HepG2 (cell line): ENCODE data around the gene LAPTM4A. TPM values are rescaled to one million over a fixed set of nuclear protein-coding genes. Genes with fewer than 3 reads are reported as not detected.

Experiments used
- BCL6 ChIP-seq: IDR thresholded peaks from 2 replicates; pipeline ENCODE4 v1.6.1; 2016; ENCODE audit warnings: missing genetic modification reagents, missing compliant biosample characterization
- CBX1 ChIP-seq: IDR thresholded peaks from one replicate; pipeline ENCODE4 v1.6.1; 2016; ENCODE audit warnings: antibody characterized with exemption, low read depth
- ETV5 ChIP-seq: IDR thresholded peaks from 2 replicates; pipeline ENCODE4 v1.6.1; 2018; ENCODE audit warnings: missing biosample characterization, missing genetic modification reagents, inconsistent platforms, borderline replicate concordance
- GATAD2A ChIP-seq: IDR thresholded peaks from 2 replicates; pipeline ENCODE4 v1.6.1; 2016
- GTF2F1 ChIP-seq: fragments of 150-350 bp; IDR thresholded peaks from 2 replicates; pipeline ENCODE4 v1.6.1; 2014; ENCODE audit warnings: low read length
- NCOA2 ChIP-seq: sonication (generic); formaldehyde crosslinking; IDR thresholded peaks from 2 replicates; pipeline ENCODE4 v1.8.0; 2022; ENCODE audit warnings: inconsistent platforms
- NPAS2 ChIP-seq: sonication (generic); formaldehyde crosslinking; IDR thresholded peaks from 2 replicates; pipeline ENCODE4 v1.8.0; 2022; ENCODE audit warnings: mild to moderate bottlenecking, missing genetic modification reagents, borderline replicate concordance
- PHB2 ChIP-seq: fragments of 450-650 bp; IDR thresholded peaks from 2 replicates; pipeline ENCODE4 v1.6.1; 2018; ENCODE audit not compliant: partially characterized antibody
- TFDP2 ChIP-seq: sonication (generic); formaldehyde crosslinking; IDR thresholded peaks from 2 replicates; pipeline ENCODE4 v1.4.0; 2020; ENCODE audit warnings: missing genetic modification reagents
- THAP8 ChIP-seq: sonication (generic); formaldehyde crosslinking; IDR thresholded peaks from 2 replicates; pipeline ENCODE4 v1.5.1; 2020; ENCODE audit warnings: missing genetic modification reagents, mild to moderate bottlenecking, borderline replicate concordance
- THRA ChIP-seq: sonication (generic); formaldehyde crosslinking; IDR thresholded peaks from 2 replicates; pipeline ENCODE4 v1.4.0; 2020; ENCODE audit warnings: missing genetic modification reagents, borderline replicate concordance
- U2AF2 ChIP-seq: fragments of 200-400 bp; formaldehyde crosslinking; IDR thresholded peaks from 2 replicates; pipeline ENCODE4 v1.6.1; 2017; ENCODE audit warnings: low read depth, mild to moderate bottlenecking, low read length
- ZMYM3 ChIP-seq: sonication (generic); formaldehyde crosslinking; IDR thresholded peaks from 2 replicates; pipeline ENCODE4 v1.5.1; 2020; ENCODE audit warnings: mild to moderate bottlenecking, missing genetic modification reagents
- ZNF280B ChIP-seq: sonication (generic); formaldehyde crosslinking; IDR thresholded peaks from 2 replicates; pipeline ENCODE4 v1.5.0; 2020; ENCODE audit warnings: missing genetic modification reagents, mild to moderate bottlenecking, borderline replicate concordance
- ZNF350 ChIP-seq: sonication (generic); formaldehyde crosslinking; IDR thresholded peaks from 2 replicates; pipeline ENCODE4 v1.4.0; 2020; ENCODE audit warnings: mild to moderate bottlenecking, low read depth, missing genetic modification reagents, borderline replicate concordance
- ZNF354B ChIP-seq: sonication (generic); formaldehyde crosslinking; IDR thresholded peaks from 2 replicates; pipeline ENCODE4 v1.8.0; 2022; ENCODE audit warnings: mild to moderate bottlenecking, missing genetic modification reagents
- ZNF367 ChIP-seq: sonication (generic); formaldehyde crosslinking; IDR thresholded peaks from 2 replicates; pipeline ENCODE4 v1.4.0; 2020; ENCODE audit warnings: missing genetic modification reagents, borderline replicate concordance
- ZNF382 ChIP-seq: sonication (generic); formaldehyde crosslinking; IDR thresholded peaks from 2 replicates; pipeline ENCODE4 v1.5.0; 2020; ENCODE audit warnings: missing genetic modification reagents, mild to moderate bottlenecking, borderline replicate concordance
- ZNF512B ChIP-seq: sonication (generic); formaldehyde crosslinking; IDR thresholded peaks from 2 replicates; pipeline ENCODE4 v1.5.1; 2020; ENCODE audit warnings: missing genetic modification reagents, mild to moderate bottlenecking, borderline replicate concordance
- ZNF564 ChIP-seq: sonication (generic); formaldehyde crosslinking; IDR thresholded peaks from 2 replicates; pipeline ENCODE4 v1.8.1; 2023; ENCODE audit warnings: mild to moderate bottlenecking, missing genetic modification reagents
- ZNF639 ChIP-seq: conservative IDR thresholded peaks from 2 replicates; pipeline ENCODE4 v1.6.1; 2018; ENCODE audit warnings: missing genetic modification reagents
- ZNF749 ChIP-seq: sonication (generic); formaldehyde crosslinking; IDR thresholded peaks from 2 replicates; pipeline ENCODE4 v1.8.0; 2022; ENCODE audit warnings: mild to moderate bottlenecking, missing genetic modification reagents, moderate library complexity, borderline replicate concordance
- ZNF878 ChIP-seq: sonication (generic); formaldehyde crosslinking; IDR thresholded peaks from 2 replicates; pipeline ENCODE4 v1.8.1; 2023; ENCODE audit warnings: mild to moderate bottlenecking, missing genetic modification reagents, moderate library complexity
- polyA plus RNA-seq, 8 experiments: library from polyadenylated mRNA; depleted of rRNA in 3 of 8; stranded (reverse) in 7 of 8; unstranded in 1 of 8; fragments of >200 nt; fragmentation: Illumina TruSeq in 4 of 8; extraction: Trizol in 4 of 8; gene quantifications; 2 replicates each; pipeline versions ENCODE4 v1.2.1 to v1.2.3, GENCODE V29; 2011 to 2016; ENCODE audit warnings: low read depth in 4 of 8, missing spikeins in 1 of 8, mixed read lengths in 1 of 8; ENCODE audit not compliant: insufficient read depth in 1 of 8
- total RNA-seq, 5 experiments: library from RNA; depleted of rRNA; stranded (reverse); fragments of >200 nt; fragmentation: Illumina TruSeq; extraction: Trizol; gene quantifications; 2 replicates each; pipeline ENCODE4 v1.2.3, GENCODE V29; 2016; ENCODE audit warnings: low read depth in 1 of 5

LAPTM4A gene
- total and polyA plus RNA-seq, 2 of the 13 experiments (the other 11 are each of a cell fraction or from before 2014, with no cell fraction given) = 116 to 558 TPM

- no peak for TF ChIP-seq ZNF512B (CRISPR knock-in tag)
- TF ChIP-seq BCL6 (CRISPR knock-in tag) = peak; percentile 74
- TF ChIP-seq PHB2 = no peak
- no peak for TF ChIP-seq ZNF382 (CRISPR knock-in tag)
- TF ChIP-seq ETV5 = peak; percentile 90
- no peak for TF ChIP-seq TFDP2 (CRISPR knock-in tag)
- no peak for TF ChIP-seq NPAS2 (CRISPR knock-in tag)
- TF ChIP-seq ZNF350 (CRISPR knock-in tag) = no peak
- TF ChIP-seq NCOA2 (CRISPR knock-in tag) = peak; percentile 89
- no peak for TF ChIP-seq ZNF354B (CRISPR knock-in tag)
- no peak for TF ChIP-seq CBX1
- TF ChIP-seq U2AF2 = no peak
- TF ChIP-seq ZNF280B (CRISPR knock-in tag) = no peak
- TF ChIP-seq ZNF367 (CRISPR knock-in tag) = no peak
- peak; percentile 99 for TF ChIP-seq THRA (CRISPR knock-in tag)
- TF ChIP-seq GATAD2A = peak; percentile 68; the same call in 1 of the 2 replicates
- TF ChIP-seq ZMYM3 = no peak
- TF ChIP-seq GTF2F1 = no peak
- no peak for TF ChIP-seq ZNF564 (CRISPR knock-in tag)
- TF ChIP-seq ZNF878 (CRISPR knock-in tag) = peak; percentile 92
- TF ChIP-seq ZNF749 (CRISPR knock-in tag) = no peak
- no peak for TF ChIP-seq ZNF639 (CRISPR knock-in tag)
- no peak for TF ChIP-seq THAP8 (CRISPR knock-in tag)
Measured at GRCh38 chr2:20027260-20027677, 24.2 kb downstream of the LAPTM4A start (continued).
